ENCODE measurements around the gene TMEM178B.

GRCh38 chr7:141527076-141527475 lies 453.2 kb downstream of the TMEM178B start:
- TF ChIP-seq PBX3 (CRISPR knock-in tag; IDR thresholded peaks at IDR 0.05) (no peak), ZBTB7A (tag by site-specific recombination; IDR thresholded peaks at IDR 0.05; ENCODE audit: low read depth) (no peak), CTCF (tag by site-specific recombination; IDR thresholded peaks at IDR 0.05) (no peak), KLF10 (tag by site-specific recombination; IDR thresholded peaks at IDR 0.05) (no peak), BCL11A (tag by site-specific recombination; IDR thresholded peaks at IDR 0.05; ENCODE audit: low read depth) (no peak), ZNF677 (tag by site-specific recombination; IDR thresholded peaks at IDR 0.05) (no peak), ZNF776 (tag by site-specific recombination; IDR thresholded peaks at IDR 0.05; ENCODE audit: borderline replicate concordance) (no peak), ZBTB8A (tag by site-specific recombination; IDR thresholded peaks at IDR 0.05) (no peak)
